H9 (cell line): Measurements from ENCODE around the gene MYO15B. TPM values are rescaled to one million over a fixed set of nuclear protein-coding genes. Genes with fewer than 3 reads are reported as not detected.

Experiments used
- DNase-seq: peaks from one replicate; pipeline ENCODE4 v3.0.0-alpha.2; 2017
- H2AFZ ChIP-seq: one replicate; pipeline ENCODE4 v1.6.1; 2013; ENCODE audit warnings: mild to moderate bottlenecking, low read length, control low read depth, moderate library complexity
- H2AK5ac ChIP-seq: 2 replicates; pipeline ENCODE4 v1.6.1; 2013; ENCODE audit warnings: low read length, control low read depth, mixed read lengths; ENCODE audit not compliant: insufficient read length
- H2BK120ac ChIP-seq: one replicate; pipeline ENCODE4 v1.6.1; 2013; ENCODE audit warnings: low read depth, mild to moderate bottlenecking, low read length, control low read depth, inconsistent platforms; ENCODE audit not compliant: poor library complexity, severe bottlenecking
- H2BK12ac ChIP-seq: 2 replicates; pipeline ENCODE4 v1.6.1; 2013; ENCODE audit warnings: low read length, control low read depth, mixed read lengths, low read depth; ENCODE audit not compliant: insufficient read length
- H2BK15ac ChIP-seq: 2 replicates; pipeline ENCODE4 v1.6.1; 2013; ENCODE audit warnings: low read depth, low read length, control low read depth
- H2BK20ac ChIP-seq: one replicate; pipeline ENCODE4 v1.6.1; 2013; ENCODE audit warnings: low read depth, mild to moderate bottlenecking, low read length, control low read depth, inconsistent platforms; ENCODE audit not compliant: poor library complexity, severe bottlenecking
- H2BK5ac ChIP-seq: 2 replicates; pipeline ENCODE4 v1.6.1; 2013; ENCODE audit warnings: low read length, control low read depth, mixed read lengths; ENCODE audit not compliant: insufficient read length
- H3K14ac ChIP-seq: 2 replicates; pipeline ENCODE4 v1.6.1; 2013; ENCODE audit warnings: low read length, control low read depth; ENCODE audit not compliant: insufficient read depth
- H3K18ac ChIP-seq: 2 replicates; pipeline ENCODE4 v1.6.1; 2013; ENCODE audit warnings: low read depth, mild to moderate bottlenecking, mixed read lengths, low read length, control low read depth; ENCODE audit not compliant: insufficient read length
- H3K23ac ChIP-seq: 2 replicates; pipeline ENCODE4 v1.6.1; 2013; ENCODE audit warnings: low read length, control low read depth, mixed read lengths, low read depth; ENCODE audit not compliant: insufficient read length
- H3K23me2 ChIP-seq: 2 replicates; pipeline ENCODE4 v1.6.1; 2013; ENCODE audit warnings: low read depth, mild to moderate bottlenecking, mixed read lengths, low read length, control low read depth; ENCODE audit not compliant: insufficient read length, poor library complexity, severe bottlenecking
- H3K27ac ChIP-seq: 2 replicates; pipeline ENCODE4 v1.5.1; 2013; ENCODE audit warnings: low read length, control low read depth, mixed read lengths, low read depth; ENCODE audit not compliant: insufficient read length
- H3K27me3 ChIP-seq: 2 replicates; pipeline ENCODE4 v1.6.1; 2013; ENCODE audit warnings: low read length, control low read depth, inconsistent platforms; ENCODE audit not compliant: insufficient read depth
- H3K4ac ChIP-seq: 2 replicates; pipeline ENCODE4 v1.6.1; 2013; ENCODE audit warnings: low read depth, mild to moderate bottlenecking, control low read depth, inconsistent platforms, low read length, moderate library complexity
- H3K4me1 ChIP-seq: 2 replicates; pipeline ENCODE4 v1.6.1; 2013; ENCODE audit warnings: low read length, control low read depth, inconsistent platforms; ENCODE audit not compliant: insufficient read depth
- H3K4me2 ChIP-seq: 2 replicates; pipeline ENCODE4 v1.6.1; 2013; ENCODE audit warnings: low read length, control low read depth, mixed read lengths; ENCODE audit not compliant: insufficient read length, insufficient read depth
- H3K56ac ChIP-seq: 2 replicates; pipeline ENCODE4 v1.6.1; 2013; ENCODE audit warnings: low read depth, mild to moderate bottlenecking, mixed read lengths, low read length, control low read depth; ENCODE audit not compliant: insufficient read length
- H3K79me1 ChIP-seq: 2 replicates; pipeline ENCODE4 v1.6.1; 2013; ENCODE audit warnings: low read depth, mild to moderate bottlenecking, moderate library complexity, low read length, control low read depth, inconsistent platforms; ENCODE audit not compliant: insufficient read depth, poor library complexity, severe bottlenecking
- H3K79me2 ChIP-seq: 2 replicates; pipeline ENCODE4 v1.6.1; 2013; ENCODE audit warnings: low read length, control low read depth, inconsistent platforms; ENCODE audit not compliant: insufficient read depth
- H3K9ac ChIP-seq: 2 replicates; pipeline ENCODE4 v1.6.1; 2013; ENCODE audit warnings: low read length, control low read depth, mixed read lengths; ENCODE audit not compliant: insufficient read length; ENCODE audit errors: extremely low read depth
- H3K9me3 ChIP-seq: one replicate; pipeline ENCODE4 v1.6.1; 2013; ENCODE audit warnings: low read depth, low read length, inconsistent platforms; ENCODE audit not compliant: control insufficient read depth
- H3T11ph ChIP-seq: one replicate; pipeline ENCODE4 v1.6.1; 2013; ENCODE audit warnings: mild to moderate bottlenecking, low read length, control low read depth, inconsistent platforms
- H4K20me1 ChIP-seq: one replicate; pipeline ENCODE4 v1.6.1; 2013; ENCODE audit not compliant: control insufficient read depth, insufficient read length, insufficient read depth
- H4K5ac ChIP-seq: 2 replicates; pipeline ENCODE4 v1.6.1; 2013; ENCODE audit warnings: low read depth, mild to moderate bottlenecking, mixed read lengths, low read length, control low read depth; ENCODE audit not compliant: insufficient read length
- H4K8ac ChIP-seq: replicated peaks from 2 replicates; pipeline ENCODE4 v1.6.1; 2013; ENCODE audit warnings: low read length, control low read depth, mixed read lengths, low read depth; ENCODE audit not compliant: insufficient read length
- H4K91ac ChIP-seq: 2 replicates; pipeline ENCODE4 v1.6.1; 2013; ENCODE audit warnings: low read depth, mild to moderate bottlenecking, moderate library complexity, mixed read lengths, low read length, control low read depth; ENCODE audit not compliant: insufficient read length
- H3K27ac Mint-ChIP-seq, 3 experiments: 2 replicates in 2 of 3; 3 replicates in 1 of 3; pipeline ENCODE4 v1.8.0; 2020 to 2021; ENCODE audit warnings: mixed read lengths in 3 of 3, mild to moderate bottlenecking in 1 of 3, moderate library complexity in 1 of 3
- H3K27me3 Mint-ChIP-seq: 2 replicates; pipeline ENCODE4 v1.8.0; 2021; ENCODE audit warnings: low read depth, mild to moderate bottlenecking, moderate library complexity, mixed read lengths
- H3K36me3 Mint-ChIP-seq, 3 experiments: 2 replicates in 2 of 3; 3 replicates in 1 of 3; pipeline ENCODE4 v1.8.0; 2020 to 2021; ENCODE audit warnings: low read depth in 3 of 3, mixed read lengths in 3 of 3; ENCODE audit not compliant: insufficient read depth in 1 of 3
- H3K4me1 Mint-ChIP-seq, 2 experiments: 2 replicates each; pipeline ENCODE4 v1.8.0; 2020; ENCODE audit warnings: mixed read lengths in 2 of 2
- H3K4me3 Mint-ChIP-seq, 2 experiments: 2 replicates in 1 of 2; 3 replicates in 1 of 2; pipeline ENCODE4 v1.8.0; 2020 to 2021; ENCODE audit warnings: mild to moderate bottlenecking in 2 of 2, mixed read lengths in 2 of 2, moderate library complexity in 1 of 2
- H3K9me3 Mint-ChIP-seq, 2 experiments: 2 replicates in 1 of 2; 3 replicates in 1 of 2; pipeline ENCODE4 v1.8.0; 2020; ENCODE audit warnings: mild to moderate bottlenecking in 2 of 2, mixed read lengths in 2 of 2, moderate library complexity in 1 of 2
- WGBS: extraction: QIAGEN DNeasy Blood & Tissue Kit; methylation state at CpG from one replicate; pipeline ENCODE4 v1.1.7; 2013; ENCODE audit warnings: missing lambda C conversion rate, low lambda C conversion rate, mixed read lengths; ENCODE audit not compliant: insufficient read length; ENCODE audit errors: extremely low coverage; 5-methylcytosine and 5-hydroxymethylcytosine counted together
- total RNA-seq: library from RNA; stranded (reverse); gene quantifications from 2 replicates; pipeline ENCODE4 v1.2.1, GENCODE V29; 2021
- TF ChIP-seq, protein P1 (sequence below): fragments of 200-600 bp; sonication (generic); conservative IDR thresholded peaks from 3 replicates; pipeline ENCODE4 v1.8.0; 2021; ENCODE audit warnings: antibody characterized with exemption, mild to moderate bottlenecking

Gene MYO15B
- total RNA-seq, 1 experiment from 2014 or later = 41.9 TPM

DNA sequence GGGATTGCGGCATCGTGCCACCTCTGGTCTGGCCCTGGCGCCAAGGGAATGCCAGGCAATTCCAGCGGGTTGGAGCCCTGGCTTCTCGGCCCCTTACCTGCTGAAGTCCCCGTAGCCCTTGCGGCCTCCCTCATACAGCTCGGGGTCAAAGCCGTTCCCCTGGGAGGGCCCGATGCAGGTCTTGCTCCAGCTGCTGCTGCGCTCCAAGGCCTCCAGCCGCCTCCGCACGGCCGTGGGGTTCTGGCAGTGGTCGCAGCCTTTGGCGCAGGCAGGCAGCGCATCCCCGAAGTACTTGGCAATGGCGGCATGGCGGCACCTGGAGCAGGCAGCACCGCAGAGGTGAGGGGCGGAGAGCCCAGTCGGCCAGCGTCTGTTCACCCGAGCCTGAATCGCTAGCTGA is 43.8 kb downstream of the MYO15B start:
- H2BK20ac ChIP-seq = no peak overlapping the region
- H4K5ac ChIP-seq = no peak overlapping the region
- no peaks in the 10 kb centered on the region for H3K9me3 Mint-ChIP-seq
- H3K9ac ChIP-seq = no peak overlapping the region
- H3K18ac ChIP-seq = no peak overlapping the region
- no peak overlapping the region for H2AFZ ChIP-seq
- H3K4me1 Mint-ChIP-seq = peaks cover 16 to 21% of the 10 kb centered on the region in 2 experiments
- no peak overlapping the region for H4K91ac ChIP-seq
- no peak for DNase-seq
- no peaks in the 10 kb centered on the region for H3K79me2 ChIP-seq
- H3K27me3 Mint-ChIP-seq = no peaks in the 10 kb centered on the region
- H2BK15ac ChIP-seq = no peak overlapping the region
- WGBS = no CpG with 5 or more reads among the region's 27 CpGs
- H3K36me3 Mint-ChIP-seq = peaks cover 0 to 15% (median 2%) of the 10 kb centered on the region in 3 experiments; a peak in 4 of 7 replicates
- no peaks in the 10 kb centered on the region for H4K20me1 ChIP-seq
- H3K23ac ChIP-seq = no peak overlapping the region
- no peaks in the 10 kb centered on the region for H3K23me2 ChIP-seq
- H3K4me2 ChIP-seq = no peak overlapping the region
- H4K8ac ChIP-seq = no peak overlapping the region
- H3K56ac ChIP-seq = no peak overlapping the region
- H2AK5ac ChIP-seq = no peak overlapping the region
- no peaks in the 10 kb centered on the region for H3K9me3 ChIP-seq
- no peaks in the 10 kb centered on the region for H3K27me3 ChIP-seq
- H3K4me1 ChIP-seq = no peaks in the 10 kb centered on the region; the same call in 1 of the 2 replicates
- no peak overlapping the region for H3T11ph ChIP-seq
- H2BK5ac ChIP-seq = no peak overlapping the region
- no peak overlapping the region for H3K4me3 Mint-ChIP-seq
- no peak overlapping the region for H3K27ac Mint-ChIP-seq
- H3K27ac ChIP-seq = no peak overlapping the region
- H2BK120ac ChIP-seq = no peak overlapping the region
- H2BK12ac ChIP-seq = no peak overlapping the region
- H3K79me1 ChIP-seq = no peaks in the 10 kb centered on the region
- H3K14ac ChIP-seq = no peak overlapping the region; the same call in 1 of the 2 replicates
- TF ChIP-seq, protein P1, sequence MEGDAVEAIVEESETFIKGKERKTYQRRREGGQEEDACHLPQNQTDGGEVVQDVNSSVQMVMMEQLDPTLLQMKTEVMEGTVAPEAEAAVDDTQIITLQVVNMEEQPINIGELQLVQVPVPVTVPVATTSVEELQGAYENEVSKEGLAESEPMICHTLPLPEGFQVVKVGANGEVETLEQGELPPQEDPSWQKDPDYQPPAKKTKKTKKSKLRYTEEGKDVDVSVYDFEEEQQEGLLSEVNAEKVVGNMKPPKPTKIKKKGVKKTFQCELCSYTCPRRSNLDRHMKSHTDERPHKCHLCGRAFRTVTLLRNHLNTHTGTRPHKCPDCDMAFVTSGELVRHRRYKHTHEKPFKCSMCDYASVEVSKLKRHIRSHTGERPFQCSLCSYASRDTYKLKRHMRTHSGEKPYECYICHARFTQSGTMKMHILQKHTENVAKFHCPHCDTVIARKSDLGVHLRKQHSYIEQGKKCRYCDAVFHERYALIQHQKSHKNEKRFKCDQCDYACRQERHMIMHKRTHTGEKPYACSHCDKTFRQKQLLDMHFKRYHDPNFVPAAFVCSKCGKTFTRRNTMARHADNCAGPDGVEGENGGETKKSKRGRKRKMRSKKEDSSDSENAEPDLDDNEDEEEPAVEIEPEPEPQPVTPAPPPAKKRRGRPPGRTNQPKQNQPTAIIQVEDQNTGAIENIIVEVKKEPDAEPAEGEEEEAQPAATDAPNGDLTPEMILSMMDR = no peak
- no peak overlapping the region for H3K4ac ChIP-seq
